GM19452 (cell line): ENCODE results near the gene CYP2D6.
"Not testable (repeated sequence)": the region's sequence is repeated elsewhere in the genome, so short reads cannot be mapped to it uniquely, and the experiment has no call there.

ENCODE experiments used
- ATAC-seq: cut with Tn5 transposase; IDR thresholded peaks from one replicate; pipeline ENCODE4 v1.9.1; 2021; ENCODE audit not compliant: unreplicated experiment

Gene CYP2D6

GRCh38 chr22:42130639-42131431, at the start of gene CYP2D6:
CYP2D6 (minus strand) TSS chr22:42130810; CDS start chr22:42130791, 19 bp downstream.
- not testable (repeated sequence) for ATAC-seq

- no peak for ATAC-seq
Measured at GRCh38 chr22:42179616-42180015, 49.0 kb upstream of the CYP2D6 start.

DNA sequence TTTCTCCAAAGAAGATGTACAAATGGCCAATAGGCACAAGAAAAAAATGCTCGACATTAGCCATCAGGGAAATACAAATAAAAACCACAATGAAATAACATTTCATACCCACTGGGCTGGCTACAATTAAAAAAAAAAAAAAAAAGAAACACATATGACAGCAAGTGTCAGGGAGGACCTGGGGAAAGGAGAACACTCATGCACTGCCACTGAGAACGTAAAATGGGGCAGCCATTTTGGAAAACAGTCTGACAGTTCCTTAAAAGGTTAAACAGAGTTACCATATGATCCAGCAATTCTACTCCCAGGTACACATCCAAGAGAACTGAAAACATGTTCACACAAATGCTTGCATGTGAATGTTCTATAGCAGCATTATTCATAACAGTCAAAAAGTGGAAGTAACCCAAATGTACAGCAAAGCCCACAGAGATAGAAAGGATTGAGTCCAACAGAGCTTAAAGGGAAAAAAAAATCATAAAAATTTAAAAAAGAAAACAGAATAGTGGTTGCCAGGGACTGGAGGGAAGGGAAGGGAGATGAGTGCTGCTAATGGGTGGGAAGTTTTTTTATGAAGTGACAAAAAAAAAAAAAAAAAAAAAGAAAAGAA, 48.4 kb upstream of the CYP2D6 start:
- no peak for ATAC-seq

GRCh38 chr22:42177891-42178336, 47.3 kb upstream of the CYP2D6 start:
- ATAC-seq: no peak

DNA sequence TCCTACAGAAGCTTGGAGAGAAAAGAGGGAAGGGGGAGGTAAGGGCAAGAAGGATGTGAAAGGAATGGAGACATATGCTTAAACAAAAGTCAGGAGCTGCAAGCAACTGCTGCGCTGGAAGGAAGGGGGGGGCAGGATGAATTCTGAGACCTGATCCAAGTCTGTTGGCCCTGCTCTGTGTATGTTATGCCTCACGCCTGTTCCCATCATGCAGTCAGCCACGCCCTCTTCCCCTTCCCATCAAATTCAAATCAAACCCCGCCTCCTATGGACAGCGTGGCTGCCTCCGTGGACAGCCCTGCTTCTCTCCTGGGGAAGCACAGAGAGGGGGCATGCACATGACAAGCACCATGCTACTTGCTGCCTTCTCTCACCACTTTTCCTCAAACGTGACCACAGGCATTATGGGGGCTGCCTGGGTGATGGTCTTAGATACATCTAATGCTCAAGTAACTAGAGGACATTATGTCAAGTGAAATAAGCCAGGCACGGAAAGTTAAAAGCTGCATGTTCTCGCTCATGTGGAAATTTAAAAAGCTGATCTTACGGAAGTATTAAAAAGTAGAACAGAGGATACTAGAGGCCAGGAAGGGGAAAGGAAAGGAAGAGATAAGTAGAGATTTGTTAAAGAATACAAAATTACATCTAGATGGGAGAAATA, 45.8 kb upstream of the CYP2D6 start:
- no peak for ATAC-seq

DNA sequence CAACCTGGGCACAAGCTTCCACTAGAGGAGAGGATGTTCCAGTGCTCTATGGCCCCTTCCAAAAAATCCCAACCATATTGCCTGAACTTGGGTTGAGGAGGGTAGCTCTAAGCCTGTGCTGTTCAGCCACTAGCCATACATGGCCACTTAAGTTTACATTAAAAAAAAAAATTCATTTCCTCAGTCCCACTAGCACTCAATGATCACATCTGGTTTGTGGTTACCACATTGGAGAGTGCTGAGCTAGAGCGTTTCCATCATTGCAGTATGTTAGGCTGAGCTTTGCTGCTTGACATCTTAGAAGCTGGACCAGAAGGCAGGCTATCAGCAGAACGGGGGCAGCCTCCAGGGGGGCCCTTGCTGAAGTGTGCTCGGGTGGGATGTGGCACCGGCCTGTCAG, 43.5 kb upstream of the CYP2D6 start:
- ATAC-seq: no peak

DNA sequence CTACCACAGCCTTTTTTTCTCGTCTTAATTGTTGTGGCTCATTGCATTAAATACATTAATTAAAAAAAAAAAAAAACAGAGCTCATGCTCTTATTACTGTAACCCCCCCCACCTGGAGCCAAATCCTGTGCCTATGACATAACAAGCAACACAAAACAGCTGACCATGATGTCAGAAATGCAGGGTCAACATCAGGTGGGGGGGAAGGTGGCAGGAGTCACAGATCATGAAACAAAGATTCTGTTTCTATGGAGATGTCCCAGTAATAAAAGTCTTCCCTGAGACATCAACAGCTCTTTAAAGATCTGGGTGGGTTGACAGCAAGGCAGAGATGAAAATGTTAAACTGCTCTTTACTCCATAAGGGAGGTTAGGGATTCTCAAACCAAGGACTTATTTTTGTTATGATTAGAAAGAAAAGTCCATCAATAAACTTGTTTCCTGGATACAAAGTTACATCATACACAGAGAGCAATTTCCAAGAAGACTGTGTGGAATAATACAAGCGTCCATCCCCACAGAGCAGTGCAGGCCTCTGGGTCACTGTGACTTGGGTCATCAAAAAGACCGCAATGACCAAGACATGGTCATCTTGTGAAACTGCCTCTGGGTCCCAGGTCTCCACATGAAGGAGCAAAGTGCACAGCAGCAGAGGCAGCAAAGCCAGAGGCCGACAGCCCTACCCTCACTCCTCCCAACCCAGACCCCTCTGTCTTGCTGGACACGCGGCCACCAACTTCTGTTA, 42.7 kb upstream of the CYP2D6 start:
- ATAC-seq: no peak

DNA sequence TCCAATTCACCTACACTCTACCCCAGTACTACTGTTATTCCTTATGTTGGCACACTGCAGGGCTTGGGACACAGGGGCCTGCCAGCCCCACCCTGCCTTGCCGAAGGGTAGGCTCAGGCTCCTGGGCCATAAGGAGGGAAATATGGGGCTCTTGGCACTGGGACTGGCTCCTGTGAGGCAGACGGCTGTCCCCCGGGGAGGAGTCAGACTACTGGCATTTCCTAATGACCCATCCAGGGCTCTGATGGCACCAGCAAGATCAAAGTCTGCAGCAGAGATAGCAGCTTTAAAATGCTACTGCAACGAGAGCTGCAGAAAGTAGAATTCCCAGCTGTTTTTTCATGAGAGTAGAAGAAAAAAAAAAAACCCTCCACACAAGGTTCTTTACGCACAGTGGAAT, 42.2 kb upstream of the CYP2D6 start:
- ATAC-seq: no peak

GRCh38 chr22:42171946-42172719, 41.5 kb upstream of the CYP2D6 start:
- no peak for ATAC-seq

DNA sequence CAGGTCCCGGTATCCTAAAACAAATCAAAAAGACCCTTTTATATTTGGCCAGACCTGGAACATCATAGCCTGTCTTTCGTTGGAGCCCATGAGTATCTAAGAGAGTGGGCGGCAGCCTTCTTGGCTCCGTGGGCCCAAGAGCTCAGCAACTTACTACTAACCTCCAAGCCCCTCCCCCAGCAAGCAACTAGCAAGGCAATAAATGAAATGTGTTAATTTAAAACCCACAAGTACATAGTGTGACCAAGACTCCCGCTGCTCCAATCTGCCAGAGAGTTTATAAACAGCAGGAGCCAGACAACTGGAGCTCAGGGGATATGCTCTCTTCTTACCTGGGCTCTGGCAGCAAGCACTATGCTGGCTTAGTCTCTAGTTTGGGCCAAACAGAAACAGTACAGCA, 40.8 kb upstream of the CYP2D6 start:
- ATAC-seq: no peak

DNA sequence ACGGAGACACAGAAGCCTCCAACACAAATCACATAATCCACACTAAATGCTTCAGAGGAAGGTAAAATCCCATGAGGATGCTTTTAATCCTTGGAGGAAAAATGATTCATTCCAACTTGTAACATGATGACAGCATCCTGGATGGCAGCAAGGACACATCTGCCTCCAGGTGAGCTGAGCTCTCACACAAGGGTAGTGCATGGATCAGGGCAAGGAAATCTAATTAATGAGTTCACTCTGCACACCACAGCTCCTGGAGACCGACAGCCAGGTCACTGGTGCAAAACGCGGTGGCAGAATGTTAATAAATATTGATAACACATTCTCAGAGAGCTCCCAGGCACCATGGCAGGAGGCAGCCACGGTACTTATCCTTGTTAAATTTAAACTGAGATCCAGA, 40.3 kb upstream of the CYP2D6 start:
- no peak for ATAC-seq

GRCh38 chr22:42169055-42169469, 38.5 kb upstream of the CYP2D6 start:
- ATAC-seq: no peak

DNA sequence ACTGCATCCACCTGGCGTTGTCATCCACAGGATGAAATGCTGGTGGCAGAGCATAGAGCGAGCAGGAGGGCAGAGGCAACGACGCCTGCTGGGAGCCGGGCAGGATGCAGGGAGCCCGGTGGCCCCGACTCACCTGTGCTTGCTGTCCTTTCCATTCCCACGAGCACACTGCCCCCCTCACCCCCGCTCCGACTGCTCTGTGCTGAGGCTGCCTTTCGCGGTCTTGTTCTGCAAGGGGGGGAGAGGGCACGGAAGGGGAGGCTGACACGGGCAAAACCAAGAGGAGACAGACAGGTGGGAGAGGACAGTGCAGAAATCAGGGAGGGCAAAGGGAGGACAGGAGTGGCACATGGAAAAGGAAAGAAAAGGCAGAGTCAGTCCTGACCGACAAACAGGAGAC, 37.9 kb upstream of the CYP2D6 start:
- no peak for ATAC-seq

DNA sequence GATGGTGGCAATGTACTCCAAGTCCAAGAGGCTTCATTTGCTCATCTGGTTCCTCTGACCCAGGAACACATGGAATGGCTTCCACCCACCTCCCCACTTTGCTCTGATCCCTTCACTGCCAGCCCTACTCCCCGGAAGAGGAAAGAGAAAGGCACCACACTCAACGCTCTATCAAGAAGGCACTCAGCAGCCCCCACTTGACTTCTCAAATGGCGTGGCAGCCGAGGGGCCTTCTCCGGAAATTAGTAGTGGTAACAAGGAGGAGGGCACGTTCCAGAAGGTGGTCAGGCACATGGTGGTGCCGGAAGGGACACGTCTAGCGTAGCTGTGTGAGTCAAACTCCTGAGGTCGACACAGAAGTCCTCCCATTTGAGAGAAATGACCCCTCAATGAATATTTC, 36.5 kb upstream of the CYP2D6 start:
- ATAC-seq: no peak

- ATAC-seq: no peak
Measured at GRCh38 chr22:42164901-42165300, 34.3 kb upstream of the CYP2D6 start.

DNA sequence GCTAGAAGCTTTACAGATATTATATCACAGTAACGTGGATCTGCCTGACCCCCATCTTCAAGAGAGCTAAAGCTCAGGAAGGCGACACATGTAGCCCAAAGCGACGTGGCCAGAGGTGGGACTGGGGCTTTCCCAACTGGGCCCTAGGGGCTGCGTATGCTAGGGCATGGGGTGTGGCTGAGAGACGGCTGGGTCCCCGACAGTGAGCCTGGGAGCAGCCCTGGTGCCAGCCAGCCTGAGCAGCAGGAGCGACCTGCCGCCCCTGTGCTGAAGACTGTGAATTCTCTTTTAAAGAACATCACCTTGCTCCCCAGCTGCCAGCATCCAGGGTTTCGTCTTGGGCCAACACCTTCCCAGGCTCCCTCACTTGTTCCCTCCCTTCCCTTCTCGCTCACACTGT, 32.9 kb upstream of the CYP2D6 start:
- no peak for ATAC-seq

DNA sequence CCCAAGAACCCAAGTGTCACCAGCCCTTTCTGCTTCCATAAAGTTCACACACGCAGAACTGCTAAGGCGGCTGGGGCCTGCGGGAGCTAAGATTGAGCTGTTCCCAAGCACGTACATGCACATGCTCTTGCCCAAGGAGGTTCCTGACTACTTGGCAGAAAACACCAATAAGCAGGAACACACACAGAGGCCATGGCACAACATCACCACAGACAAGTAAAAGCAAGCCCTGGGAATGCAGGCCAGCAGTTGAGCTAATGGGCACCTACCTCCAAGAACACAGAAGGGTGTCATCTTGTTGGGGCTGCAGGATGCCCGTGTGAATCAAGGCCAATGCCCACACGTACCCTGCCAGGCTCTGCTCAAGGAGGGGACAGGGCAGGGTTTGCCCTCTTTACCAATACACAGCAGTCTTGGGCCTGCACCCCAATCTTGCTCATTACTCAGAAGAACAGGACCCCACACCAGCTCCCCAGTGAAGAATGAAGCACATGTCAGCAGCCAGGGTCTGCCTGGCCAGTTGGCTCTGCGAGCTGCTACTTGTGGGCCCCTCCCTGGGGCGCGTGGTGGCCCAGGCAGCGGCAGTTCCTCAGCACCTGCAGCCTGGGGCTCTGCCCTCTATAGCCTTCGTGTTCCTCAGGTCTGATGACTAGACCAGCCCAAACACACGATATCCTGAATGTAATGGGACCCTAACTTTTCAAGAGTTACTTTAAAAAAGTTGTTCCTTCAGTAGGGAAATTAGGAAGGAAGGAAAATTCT, 32.3 kb upstream of the CYP2D6 start:
- no peak for ATAC-seq

GRCh38 chr22:42160830-42161696, 30.5 kb upstream of the CYP2D6 start:
- no peak for ATAC-seq

DNA sequence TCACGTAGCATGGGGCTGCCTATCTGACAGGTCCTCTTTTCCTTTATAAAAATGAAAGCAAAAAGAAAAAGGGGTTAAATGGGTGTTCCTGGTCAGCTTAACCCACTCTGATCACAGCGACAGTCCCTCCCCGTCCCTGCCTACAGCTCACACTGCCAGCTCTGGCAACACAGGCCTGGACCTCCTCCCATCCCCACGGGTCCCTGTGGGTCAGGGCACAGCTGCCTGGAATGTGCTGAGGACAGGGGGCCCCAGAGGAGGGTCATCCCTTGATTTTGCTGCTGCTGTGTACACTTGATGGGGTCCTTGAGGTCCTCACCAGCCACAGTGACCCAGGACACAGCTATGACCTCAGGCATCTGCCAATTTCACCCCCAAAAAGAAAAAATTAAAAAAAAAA, 29.6 kb upstream of the CYP2D6 start:
- ATAC-seq: no peak
